ENCODE data around the gene CDC73. TPM values are rescaled to one million over a fixed set of nuclear protein-coding genes. Genes with fewer than 3 reads are reported as not detected.

Gene CDC73
- 17.9 TPM for total RNA-seq

DNA sequence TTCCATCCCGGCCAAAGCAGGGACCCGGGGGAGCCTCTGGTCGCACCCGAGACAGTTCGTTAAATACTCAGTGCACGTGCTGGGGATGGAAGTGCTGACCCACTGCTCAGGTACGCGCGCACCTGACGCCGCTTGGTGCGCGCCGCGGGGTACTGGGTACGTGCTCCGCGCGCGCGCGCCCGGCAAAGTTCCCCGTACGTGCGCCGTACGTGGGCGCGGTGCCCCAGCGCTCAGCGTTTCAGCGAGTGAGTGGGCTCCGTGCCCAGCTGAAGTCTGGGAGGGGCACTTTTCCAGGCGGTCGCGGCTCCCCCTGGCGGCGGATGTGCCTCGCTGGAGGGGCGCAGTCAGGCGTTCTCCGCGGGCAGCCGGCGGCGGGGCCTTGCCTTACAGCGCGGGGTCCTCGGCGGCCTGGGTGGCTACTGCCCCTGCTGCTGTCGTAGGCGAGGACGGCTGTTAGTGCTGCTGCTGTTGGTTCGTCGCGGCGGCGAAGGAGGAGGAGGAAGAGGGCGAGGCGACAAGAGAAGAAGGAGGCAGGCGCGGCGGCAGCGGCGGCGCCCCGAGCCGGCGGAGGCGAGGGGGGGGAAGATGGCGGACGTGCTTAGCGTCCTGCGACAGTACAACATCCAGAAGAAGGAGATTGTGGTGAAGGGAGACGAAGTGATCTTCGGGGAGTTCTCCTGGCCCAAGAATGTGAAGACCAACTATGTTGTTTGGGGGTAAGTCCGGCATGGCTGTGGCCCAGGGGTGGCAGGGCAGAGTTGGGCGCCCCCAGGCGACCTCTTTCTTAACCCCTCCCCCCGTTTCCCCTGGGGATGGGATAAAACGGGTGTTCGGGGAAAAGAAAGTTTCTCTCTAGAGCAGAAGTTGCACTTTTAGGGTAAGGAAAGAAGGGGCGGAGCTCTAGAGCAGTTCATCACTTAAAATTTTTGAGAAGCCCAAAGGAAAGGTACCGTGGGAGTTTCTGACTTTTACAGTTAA, at the start of gene CDC73:
CDC73 (plus strand) TSS at position 416 of the 978 bp plus-strand sequence; CDS start at position 586, 170 bp downstream.
- ATAC-seq (peak; percentile 97), DNase-seq (ENCODE audit: low spot score) (peak; percentile 99)

DNA sequence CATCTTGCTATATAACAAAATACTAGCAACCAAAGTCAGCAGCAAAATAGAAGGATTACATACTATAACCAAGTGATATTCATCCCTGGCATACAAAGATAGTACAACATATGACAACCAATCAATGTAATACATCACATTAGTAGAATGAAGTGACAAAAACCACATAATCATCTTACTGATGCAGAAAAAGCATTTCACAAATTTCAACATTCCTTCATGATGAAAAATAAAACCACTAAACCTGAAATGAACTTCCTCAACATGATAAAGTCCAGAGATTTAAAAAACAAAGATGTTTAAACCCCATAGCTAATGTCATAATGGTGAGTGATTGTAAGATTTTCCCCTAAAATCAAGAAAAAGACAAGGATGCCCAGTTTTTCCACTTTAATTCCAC, 43.8 kb upstream of the CDC73 start:
- DNase-seq (ENCODE audit: low spot score) (no peak), ATAC-seq (no peak)

DNA sequence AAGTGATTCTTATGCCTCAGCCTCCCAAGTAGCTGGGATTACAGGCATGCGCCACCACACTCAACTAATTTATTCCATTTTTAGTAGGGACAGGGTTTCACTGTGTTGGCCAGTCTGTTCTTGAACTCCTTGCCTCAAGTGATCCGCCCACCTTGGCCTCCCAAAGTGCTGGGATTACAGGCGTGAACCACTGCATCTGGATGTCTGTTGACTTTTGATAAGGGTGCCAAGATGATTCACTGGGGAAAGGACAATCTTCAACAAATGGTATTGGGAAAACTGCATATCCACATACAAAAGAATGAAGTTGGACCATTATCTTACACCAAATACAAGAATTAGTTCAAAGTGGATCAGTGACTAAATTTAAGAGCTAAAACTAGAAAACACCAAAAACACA, 42.6 kb upstream of the CDC73 start:
- no peak for DNase-seq (ENCODE audit: low spot score)
- no peak for ATAC-seq

DNA sequence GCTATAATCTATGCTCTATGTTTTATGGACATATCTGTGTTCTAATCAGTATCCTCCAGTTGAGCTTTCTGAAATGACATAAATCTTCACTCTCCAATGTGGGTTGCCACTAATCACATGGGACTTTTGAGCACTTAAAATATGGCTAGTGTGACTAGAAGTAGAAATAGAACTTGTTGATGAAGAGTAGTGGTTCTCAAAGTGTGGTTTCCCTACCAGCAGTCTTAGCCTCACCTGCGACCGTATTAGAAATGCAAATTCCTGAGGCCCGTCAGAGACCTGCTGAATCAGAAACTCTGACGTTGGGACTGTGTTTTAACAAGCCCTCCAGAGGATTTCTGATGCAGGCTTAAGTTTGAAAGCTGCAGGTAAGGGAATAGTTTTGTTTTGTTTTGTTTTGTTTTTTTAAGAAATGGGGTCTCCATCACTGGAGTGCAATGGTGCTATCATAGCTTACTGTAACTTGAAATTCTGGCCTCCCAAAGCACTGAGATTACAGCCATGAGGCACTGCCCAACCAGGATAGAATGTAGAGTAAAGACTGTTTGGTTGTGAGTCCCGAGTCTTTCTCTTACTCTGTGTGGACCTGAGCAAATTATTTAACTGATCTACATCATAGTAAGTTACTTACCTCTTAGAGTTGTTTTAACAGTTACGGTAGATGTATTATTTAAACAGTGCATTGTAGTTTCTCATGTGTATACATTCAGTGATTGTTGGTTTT, 38.3 kb upstream of the CDC73 start:
- DNase-seq (ENCODE audit: low spot score), result no peak
- no peak for ATAC-seq

DNA sequence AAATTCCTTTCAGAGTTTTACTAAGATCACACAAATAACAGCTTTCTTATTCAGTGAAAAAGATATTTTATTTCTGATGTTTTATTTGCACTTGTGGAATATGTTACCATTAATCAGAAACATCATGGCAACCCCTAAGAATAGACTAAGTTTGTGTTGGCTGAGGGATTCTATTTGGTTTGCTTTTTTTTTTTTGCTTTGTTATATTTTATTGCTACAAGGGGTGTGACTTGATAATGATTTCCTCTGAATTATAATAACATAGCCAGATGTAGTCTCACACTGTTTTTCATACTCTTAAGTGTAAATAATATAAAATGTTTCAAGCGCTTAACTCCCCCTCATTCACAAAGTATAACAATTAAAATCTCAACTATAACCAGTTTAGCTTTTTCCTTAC, 36.6 kb upstream of the CDC73 start:
- no peak for DNase-seq (ENCODE audit: low spot score)
- no peak for ATAC-seq

DNA sequence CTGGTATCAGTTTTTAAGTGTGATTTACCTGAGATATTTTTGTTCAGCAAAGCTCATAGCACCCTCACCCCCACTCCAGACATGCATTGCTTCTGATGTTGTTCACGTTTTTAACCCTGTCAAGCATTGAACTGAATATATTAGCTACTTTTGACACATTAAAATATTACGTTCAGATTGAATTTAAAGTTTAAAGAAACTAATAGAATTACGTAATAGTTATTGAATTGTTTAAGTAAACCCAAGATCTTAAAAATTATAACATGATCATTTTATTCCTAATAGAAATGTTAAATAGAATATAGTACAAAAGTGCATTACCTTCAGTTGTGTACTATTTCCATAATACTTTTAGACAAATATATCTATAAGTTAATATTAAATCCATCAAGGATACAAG, 35.5 kb upstream of the CDC73 start:
- no peak for DNase-seq (ENCODE audit: low spot score)

DNA sequence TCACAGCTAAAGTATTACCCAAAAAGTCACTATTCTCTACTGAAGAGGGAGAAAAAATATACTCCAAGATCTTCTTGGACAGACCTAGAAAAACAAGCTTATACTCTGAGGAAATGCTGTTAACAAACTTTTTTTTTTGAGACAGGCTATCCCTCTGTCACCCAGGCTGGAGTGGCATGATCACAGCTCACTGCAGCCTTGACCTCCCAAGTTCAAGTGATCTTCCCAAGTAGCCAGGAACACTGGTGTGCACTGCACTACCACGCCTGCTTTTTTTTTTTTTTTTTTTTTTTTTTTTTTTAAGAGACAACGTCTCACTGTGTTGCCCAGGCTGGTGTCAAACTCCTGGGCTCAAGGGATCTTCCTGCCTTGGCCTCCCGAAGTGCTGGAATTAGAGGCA, 33.9 kb upstream of the CDC73 start:
- ATAC-seq (no peak), DNase-seq (ENCODE audit: low spot score) (no peak)

More for the DNA sequence above, 35.5 kb upstream of the CDC73 start:
- ATAC-seq, result no peak

DNA sequence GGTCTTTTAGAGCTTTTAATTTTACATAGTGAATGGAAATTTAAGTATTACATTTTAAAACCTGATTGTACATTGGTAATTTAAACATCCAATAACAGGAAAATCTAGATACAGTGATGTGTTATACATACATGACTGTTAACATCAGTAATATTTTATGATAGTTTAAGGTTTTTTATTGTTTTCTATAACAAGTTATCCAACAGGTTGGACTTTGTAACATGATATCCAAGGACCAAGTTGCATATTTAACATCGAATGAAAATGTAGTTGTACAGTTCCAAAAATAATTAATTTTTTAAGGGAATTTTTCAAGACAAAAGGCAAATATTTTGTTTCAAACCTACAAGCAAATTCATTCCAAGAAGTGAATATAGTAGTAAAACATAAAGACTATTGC, 31.0 kb upstream of the CDC73 start:
- ATAC-seq (no peak), DNase-seq (ENCODE audit: low spot score) (no peak)

DNA sequence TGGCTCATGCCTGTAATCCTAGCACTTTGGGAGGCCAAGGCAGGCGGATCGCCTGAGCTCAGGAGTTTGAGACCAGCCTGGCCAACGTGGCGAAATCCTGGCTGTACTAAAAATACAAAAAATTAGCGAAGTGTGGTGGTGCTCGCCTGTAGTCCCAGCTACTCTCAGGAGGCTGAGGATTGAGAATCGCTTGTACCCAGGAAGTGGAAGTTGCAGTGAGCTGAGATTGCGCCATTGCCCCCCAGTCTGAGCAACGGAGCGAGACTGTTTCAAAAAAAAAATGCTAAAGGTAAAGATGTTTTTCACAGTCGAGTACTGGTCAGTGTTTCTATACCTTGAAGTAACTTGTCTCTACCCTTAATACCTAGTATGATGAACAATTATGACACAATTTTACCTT, 27.7 kb upstream of the CDC73 start:
- DNase-seq (ENCODE audit: low spot score), result no peak
- no peak for ATAC-seq

DNA sequence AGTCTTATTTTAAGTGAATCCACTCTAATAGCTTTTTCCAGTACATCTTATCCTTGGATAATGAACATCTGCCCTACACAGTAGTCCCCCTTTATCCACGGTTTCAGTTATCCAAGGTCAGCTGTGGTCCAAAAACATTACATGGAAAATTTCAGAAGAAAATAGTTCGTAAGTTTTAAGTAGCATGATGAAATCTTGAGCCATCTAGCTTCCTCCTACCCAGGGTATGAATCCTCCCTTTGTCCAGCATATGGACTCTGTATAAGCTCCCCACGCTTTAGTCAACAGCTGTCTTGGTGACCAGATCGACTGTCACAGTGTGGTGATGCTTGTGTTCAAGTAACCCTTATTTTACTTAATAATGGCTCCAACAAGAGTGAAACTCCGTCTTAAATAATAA, 19.2 kb upstream of the CDC73 start:
- ATAC-seq, result no peak
- no peak for DNase-seq (ENCODE audit: low spot score)

DNA sequence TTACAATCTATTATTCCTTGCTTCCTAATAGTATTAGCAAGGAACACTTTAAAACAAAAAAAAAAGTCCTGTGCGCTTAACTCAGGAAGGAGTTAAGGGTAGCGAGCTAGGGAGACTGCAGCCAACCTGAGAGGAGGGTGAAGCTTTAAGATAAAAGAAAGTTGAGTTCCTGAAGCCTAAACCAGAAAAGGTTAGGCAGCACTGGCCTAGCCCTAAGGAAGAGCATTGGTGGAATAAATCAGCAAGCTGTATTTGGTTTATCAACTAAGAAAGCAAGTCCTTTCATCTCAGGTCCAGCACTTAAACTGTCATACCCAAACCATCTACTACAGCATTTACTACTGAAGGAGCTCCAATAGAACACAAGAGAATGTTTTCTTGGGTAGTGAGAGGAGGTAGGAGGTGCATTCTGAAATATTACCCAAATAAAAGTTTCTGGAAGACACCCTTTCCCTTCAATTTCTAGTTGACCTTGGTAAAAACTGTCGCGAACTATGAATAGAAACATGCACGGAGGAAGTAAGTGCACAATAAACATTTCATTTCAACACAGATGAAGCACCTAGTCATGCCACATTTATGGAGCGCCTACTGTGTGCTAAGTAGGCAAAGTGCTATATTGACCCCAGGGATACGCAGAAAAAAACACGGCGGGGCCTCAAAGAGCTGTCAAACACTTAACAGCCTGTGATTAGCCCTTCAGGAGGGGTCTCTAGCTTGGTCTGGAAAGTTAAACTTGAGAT, 17.9 kb upstream of the CDC73 start:
- no peak for ATAC-seq
- DNase-seq (ENCODE audit: low spot score), result no peak

DNA sequence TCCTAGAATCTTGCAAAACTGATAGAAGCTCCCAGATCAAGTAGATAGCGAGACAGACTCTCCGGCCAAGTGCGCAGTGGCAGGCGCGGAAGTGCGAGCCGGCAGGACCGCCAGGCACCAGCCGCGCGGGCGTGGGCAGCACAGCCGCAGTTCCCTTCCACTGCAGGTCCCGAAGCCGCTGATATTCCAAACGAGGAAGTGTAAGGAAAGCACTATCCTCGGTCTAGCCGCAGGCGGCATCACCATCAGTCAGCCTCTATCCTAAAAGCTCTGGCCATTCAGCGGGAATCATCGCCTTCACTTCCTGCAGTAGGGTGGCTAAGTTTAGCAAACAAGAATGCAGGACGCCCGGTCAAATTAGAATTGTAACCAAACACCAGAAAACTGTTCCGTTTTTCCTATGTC, 17.3 kb upstream of the CDC73 start:
- DNase-seq (ENCODE audit: low spot score) (peak; percentile 57), ATAC-seq (peak; percentile 52)

DNA sequence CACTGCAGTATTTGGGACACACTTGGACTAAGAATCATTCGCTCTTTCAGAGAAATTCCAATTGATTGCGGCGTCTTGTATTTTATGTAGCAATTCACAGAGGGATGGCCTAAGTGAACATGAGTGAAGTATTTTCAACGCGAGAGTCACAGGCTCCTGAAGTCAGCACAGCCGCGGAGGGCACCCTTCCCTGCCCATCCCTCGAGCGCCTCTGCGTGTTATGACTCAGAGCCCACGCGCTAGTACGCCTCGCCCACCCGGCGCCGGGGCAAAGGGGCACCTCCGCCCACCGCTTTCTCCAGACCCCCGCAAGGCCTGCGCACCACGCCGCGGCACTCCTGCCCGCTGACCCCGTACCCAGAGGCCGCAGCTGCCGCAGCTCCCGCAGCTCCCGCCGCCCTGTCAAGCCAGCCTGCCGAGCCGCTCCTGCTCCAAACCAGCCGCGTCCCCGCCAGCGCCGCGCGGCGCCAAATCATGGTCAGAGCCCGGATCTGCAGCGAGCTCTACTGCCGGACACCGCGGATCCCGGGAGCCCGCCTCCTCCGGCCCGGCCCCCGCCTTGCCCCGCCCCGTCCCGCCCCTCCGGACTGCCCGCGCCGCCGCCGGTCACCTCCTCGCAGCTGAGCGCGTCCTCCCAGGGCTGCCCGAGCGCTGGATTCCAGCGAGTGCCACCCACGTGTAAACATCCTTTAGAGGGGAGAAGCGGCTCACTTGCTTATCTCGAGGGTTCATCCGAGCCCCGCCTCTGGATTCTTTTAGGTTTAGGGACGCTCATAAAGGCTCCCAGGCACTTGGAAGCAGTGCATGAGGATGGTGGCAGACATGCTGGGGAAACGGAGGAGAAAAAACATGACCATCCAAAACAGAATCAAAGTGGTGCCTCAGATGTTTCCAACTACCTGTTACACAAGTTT, 16.7 kb upstream of the CDC73 start, which contains the start of gene GLRX2:
GLRX2 (minus strand) TSS at position 508 of the 914 bp plus-strand sequence; CDS start at position 476, 32 bp downstream.
- ATAC-seq, result peak; percentile 97
- DNase-seq (ENCODE audit: low spot score), result peak; percentile 92

DNA sequence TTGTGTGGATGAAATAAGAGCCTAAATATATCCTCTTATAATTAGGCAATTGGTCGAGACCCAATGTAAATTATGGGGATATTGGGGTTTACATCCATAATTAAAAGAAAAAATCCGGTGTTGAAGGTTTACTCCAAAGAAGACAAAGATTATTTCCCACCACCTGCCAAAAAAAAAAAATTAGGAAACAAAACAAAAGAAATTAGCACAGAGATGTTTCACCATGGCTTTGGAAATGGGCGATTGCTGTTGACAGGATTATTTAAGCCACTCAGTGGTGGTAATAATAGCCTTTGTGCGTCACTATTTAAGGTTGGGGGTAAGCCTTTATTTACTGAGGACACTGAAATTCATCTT, 16.0 kb upstream of the CDC73 start:
- DNase-seq (ENCODE audit: low spot score) (no peak), ATAC-seq (no peak)

DNA sequence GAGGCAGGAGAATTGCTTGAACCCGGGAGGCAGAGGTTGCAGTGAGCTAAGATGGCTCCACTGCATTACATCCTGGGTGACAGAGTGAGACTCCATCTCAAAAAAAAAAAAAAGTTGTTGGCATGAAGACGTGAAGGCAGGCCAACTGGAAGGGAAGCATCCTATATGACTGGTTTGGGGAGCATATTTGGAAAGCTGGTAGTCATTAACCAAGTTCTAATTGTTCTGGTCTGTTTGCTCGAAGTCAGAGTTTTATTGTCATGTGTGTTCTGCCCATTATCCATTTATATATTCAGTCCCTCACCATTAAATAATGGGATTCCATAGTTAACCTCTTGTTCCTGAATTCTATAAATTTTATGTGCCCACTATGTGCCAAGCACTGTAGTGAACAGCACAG, 13.4 kb upstream of the CDC73 start:
- no peak for DNase-seq (ENCODE audit: low spot score)
- no peak for ATAC-seq

DNA sequence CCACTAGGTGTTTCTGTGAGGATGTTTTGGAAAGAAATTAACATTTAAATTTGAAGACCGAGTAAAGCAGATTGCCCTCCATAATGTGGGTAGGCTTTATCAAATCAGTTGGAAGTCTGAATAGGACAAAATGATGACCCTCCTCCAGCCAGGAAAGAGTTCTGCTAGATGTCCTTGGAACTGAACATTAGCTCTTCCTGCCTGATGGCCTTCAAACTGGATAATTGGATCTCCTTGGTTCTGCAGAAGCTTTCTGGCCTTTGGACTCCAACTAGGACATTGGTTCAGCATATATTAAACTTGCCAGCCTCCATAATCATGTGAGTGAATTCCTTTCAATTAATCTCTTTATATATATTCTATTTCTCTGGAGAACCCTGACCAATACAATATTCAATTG, 12.2 kb upstream of the CDC73 start:
- DNase-seq (ENCODE audit: low spot score) (no peak), ATAC-seq (no peak)

DNA sequence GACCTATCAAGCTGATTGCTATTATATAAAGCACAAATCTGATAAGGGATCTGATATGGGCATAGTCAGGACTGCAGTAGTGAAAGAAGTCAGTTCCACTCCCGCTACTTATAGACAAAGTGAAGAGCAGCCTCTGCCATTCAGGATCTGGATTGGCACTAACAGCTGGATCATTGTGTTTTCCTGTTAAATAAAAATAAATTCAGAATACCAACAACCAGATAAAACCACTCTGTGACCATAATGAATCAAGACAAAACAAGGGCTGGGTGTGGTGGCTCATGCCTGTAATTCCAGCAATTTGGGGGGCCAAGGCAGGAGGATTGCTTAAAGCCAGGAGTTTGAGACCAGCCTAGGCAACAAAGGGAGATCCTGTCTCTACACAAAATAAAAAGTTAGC, 11.6 kb upstream of the CDC73 start:
- ATAC-seq (no peak), DNase-seq (ENCODE audit: low spot score) (no peak)

DNA sequence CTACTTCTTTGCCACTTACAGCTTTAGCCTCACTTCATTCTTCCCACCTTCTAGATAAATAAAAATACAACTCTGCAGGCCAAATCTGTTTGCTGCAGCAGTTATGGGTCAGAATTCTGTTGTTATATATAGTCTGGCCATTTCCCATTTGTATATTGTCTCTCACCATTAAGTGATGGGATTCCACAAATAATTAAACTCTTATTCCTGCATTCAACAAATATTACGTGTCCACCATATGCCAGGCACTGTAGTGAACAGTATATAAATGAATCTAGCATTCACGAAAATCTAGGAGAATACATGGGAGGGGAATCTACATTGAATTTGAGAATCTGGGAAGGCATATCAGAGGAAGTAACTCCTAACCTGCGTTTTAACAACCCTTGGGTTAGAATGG, 11.0 kb upstream of the CDC73 start:
- ATAC-seq (no peak), DNase-seq (ENCODE audit: low spot score) (no peak)

DNA sequence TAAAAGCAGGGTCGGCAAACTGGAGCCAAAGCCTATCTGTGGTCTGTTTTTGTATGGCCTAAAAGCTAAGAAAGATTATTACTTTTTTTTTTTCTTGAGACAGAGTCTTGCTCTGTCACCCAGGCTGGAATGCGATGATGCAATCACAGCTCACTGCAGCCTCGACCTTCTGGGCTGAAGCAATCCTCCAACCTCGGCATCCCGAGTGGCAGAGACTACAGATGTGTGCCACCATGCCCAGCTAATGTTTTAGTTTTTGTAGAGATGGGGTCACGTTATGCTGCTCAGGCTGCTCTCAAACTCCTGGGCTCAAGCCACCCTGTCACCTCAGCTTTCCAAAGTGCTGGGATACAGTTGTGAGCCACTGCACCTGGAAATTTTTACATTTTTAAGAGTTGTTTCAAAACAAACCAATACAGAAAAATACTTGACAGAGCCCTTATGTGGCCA, 10.2 kb upstream of the CDC73 start:
- DNase-seq (ENCODE audit: low spot score) (peak; percentile 72), ATAC-seq (peak; percentile 67)
